Measurements from ENCODE around the gene SLC9A1. TPM values are rescaled to one million over a fixed set of nuclear protein-coding genes. Genes with fewer than 3 reads are reported as not detected.

SLC9A1 gene
- total RNA-seq, 1 experiment from 2014 or later = 21.7 TPM

- no peak overlapping the region for H3K9ac ChIP-seq (ENCODE audit: low read length)
- H3K9me3 ChIP-seq (ENCODE audit: control insufficient read depth in 1 of 2, insufficient read depth in 1 of 2, low read depth in 1 of 2, low read length in 2 of 2) = peaks cover 7 to 9% of the 10 kb centered on the region in 2 experiments; a peak in 2 of 4 replicates
- no peaks in the 10 kb centered on the region for H3K36me3 ChIP-seq (ENCODE audit: control insufficient read depth in 1 of 2, insufficient read depth in 2 of 2, low read length in 2 of 2)
- TF ChIP-seq CBX3 (IDR thresholded peaks at IDR 0.05; ENCODE audit: low read depth) (no peak), POLR2A (IDR thresholded peaks at IDR 0.05; ENCODE audit: borderline replicate concordance, extremely low read depth, insufficient read depth, insufficient read length) (no peak), ZFX (IDR thresholded peaks at IDR 0.05) (no peak), SIN3A (IDR thresholded peaks at IDR 0.05; ENCODE audit: low read depth) (no peak), FOSL1 (IDR thresholded peaks at IDR 0.05; ENCODE audit: low read depth) (no peak), CEBPB (IDR thresholded peaks at IDR 0.05; ENCODE audit: low read depth) (no peak), RAD21 (IDR thresholded peaks at IDR 0.05; ENCODE audit: low read depth) (no peak), SP1 (IDR thresholded peaks at IDR 0.05; ENCODE audit: low read depth) (no peak), YY1 (IDR thresholded peaks at IDR 0.05; ENCODE audit: extremely low read depth, insufficient replicate concordance, low read depth, low read length) (no peak), EGR1 (IDR thresholded peaks at IDR 0.05; ENCODE audit: low read depth) (no peak), MAX (IDR thresholded peaks at IDR 0.05) (no peak), EZH2 (IDR thresholded peaks at IDR 0.05) (no peak), TCF7L2 (IDR thresholded peaks at IDR 0.05; ENCODE audit: borderline replicate concordance, extremely low read depth, insufficient read depth, insufficient read length) (no peak), SRF (IDR thresholded peaks at IDR 0.05; ENCODE audit: low read depth) (no peak), ATF3 (IDR thresholded peaks at IDR 0.05) (no peak), EZH2phosphoT487 (IDR thresholded peaks at IDR 0.05; ENCODE audit: borderline replicate concordance) (no peak)
- TF ChIP-seq, protein P1, sequence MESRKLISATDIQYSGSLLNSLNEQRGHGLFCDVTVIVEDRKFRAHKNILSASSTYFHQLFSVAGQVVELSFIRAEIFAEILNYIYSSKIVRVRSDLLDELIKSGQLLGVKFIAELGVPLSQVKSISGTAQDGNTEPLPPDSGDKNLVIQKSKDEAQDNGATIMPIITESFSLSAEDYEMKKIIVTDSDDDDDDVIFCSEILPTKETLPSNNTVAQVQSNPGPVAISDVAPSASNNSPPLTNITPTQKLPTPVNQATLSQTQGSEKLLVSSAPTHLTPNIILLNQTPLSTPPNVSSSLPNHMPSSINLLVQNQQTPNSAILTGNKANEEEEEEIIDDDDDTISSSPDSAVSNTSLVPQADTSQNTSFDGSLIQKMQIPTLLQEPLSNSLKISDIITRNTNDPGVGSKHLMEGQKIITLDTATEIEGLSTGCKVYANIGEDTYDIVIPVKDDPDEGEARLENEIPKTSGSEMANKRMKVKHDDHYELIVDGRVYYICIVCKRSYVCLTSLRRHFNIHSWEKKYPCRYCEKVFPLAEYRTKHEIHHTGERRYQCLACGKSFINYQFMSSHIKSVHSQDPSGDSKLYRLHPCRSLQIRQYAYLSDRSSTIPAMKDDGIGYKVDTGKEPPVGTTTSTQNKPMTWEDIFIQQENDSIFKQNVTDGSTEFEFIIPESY (IDR thresholded peaks at IDR 0.05; ENCODE audit: extremely low read depth, insufficient replicate concordance, low read length) = no peak
- TF ChIP-seq, protein P2, sequence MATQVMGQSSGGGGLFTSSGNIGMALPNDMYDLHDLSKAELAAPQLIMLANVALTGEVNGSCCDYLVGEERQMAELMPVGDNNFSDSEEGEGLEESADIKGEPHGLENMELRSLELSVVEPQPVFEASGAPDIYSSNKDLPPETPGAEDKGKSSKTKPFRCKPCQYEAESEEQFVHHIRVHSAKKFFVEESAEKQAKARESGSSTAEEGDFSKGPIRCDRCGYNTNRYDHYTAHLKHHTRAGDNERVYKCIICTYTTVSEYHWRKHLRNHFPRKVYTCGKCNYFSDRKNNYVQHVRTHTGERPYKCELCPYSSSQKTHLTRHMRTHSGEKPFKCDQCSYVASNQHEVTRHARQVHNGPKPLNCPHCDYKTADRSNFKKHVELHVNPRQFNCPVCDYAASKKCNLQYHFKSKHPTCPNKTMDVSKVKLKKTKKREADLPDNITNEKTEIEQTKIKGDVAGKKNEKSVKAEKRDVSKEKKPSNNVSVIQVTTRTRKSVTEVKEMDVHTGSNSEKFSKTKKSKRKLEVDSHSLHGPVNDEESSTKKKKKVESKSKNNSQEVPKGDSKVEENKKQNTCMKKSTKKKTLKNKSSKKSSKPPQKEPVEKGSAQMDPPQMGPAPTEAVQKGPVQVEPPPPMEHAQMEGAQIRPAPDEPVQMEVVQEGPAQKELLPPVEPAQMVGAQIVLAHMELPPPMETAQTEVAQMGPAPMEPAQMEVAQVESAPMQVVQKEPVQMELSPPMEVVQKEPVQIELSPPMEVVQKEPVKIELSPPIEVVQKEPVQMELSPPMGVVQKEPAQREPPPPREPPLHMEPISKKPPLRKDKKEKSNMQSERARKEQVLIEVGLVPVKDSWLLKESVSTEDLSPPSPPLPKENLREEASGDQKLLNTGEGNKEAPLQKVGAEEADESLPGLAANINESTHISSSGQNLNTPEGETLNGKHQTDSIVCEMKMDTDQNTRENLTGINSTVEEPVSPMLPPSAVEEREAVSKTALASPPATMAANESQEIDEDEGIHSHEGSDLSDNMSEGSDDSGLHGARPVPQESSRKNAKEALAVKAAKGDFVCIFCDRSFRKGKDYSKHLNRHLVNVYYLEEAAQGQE (IDR thresholded peaks at IDR 0.05; ENCODE audit: low read depth) = no peak
- ChIA-PET CTCF (no interaction called here), POLR2A (no interaction called here), RAD21 (ENCODE audit: low non-redundant PET in 1 of 2, low total read pairs in 2 of 2, uncharacterized antibody in 2 of 2, unreplicated experiment in 2 of 2) (no interaction called here)
- peaks cover 4 to 13% of the 10 kb centered on the region in 2 experiments; a peak in 3 of 4 replicates for H3K4me1 ChIP-seq (ENCODE audit: control insufficient read depth in 1 of 2, insufficient read depth in 2 of 2, low read length in 2 of 2)
- intact Hi-C loops (cut with micrococcal nuclease) = no loop called here
- H4K20me1 ChIP-seq (ENCODE audit: insufficient read depth) = no peaks in the 10 kb centered on the region
- H3K4me3 ChIP-seq (replicated peaks in 1 of 2; ENCODE audit: low read depth in 1 of 2, low read length in 2 of 2) = no peak overlapping the region
- no peak for ATAC-seq
- H3K4me2 ChIP-seq (ENCODE audit: low read length) = no peak overlapping the region
- DNase-seq (ENCODE audit: low read depth, low spot score) = no peak
- no peak overlapping the region for H3K27ac ChIP-seq (ENCODE audit: low read depth, low read length)
- H3K27me3 ChIP-seq (ENCODE audit: insufficient read depth, low read length) = no peaks in the 10 kb centered on the region
- H3K9me2 ChIP-seq (ENCODE audit: insufficient read depth) = no peaks in the 10 kb centered on the region
- H2AFZ ChIP-seq (ENCODE audit: low read depth, low read length, poor library complexity, severe bottlenecking) = no peak overlapping the region
- BruUV-seq (replicated peaks) = no TSS peak
- no peaks in the 10 kb centered on the region for H3K79me2 ChIP-seq (ENCODE audit: insufficient read depth, low read length)
These were observed 25.1 kb upstream of the SLC9A1 start for GRCh38 chr1:27179979-27180378.
